GM18867 (cell line): ENCODE measurements around the gene PMM1.
A peak's percentile ranks its signal among the peaks of the same experiment; 100 is the strongest.
"Not testable (repeated sequence)": the region's sequence is repeated elsewhere in the genome, so short reads cannot be mapped to it uniquely, and the experiment has no call there.

Experiments
- ATAC-seq: cut with Tn5 transposase; IDR thresholded peaks from one replicate; pipeline ENCODE4 v1.9.1; 2021; ENCODE audit warnings: mild to moderate bottlenecking, moderate library complexity; ENCODE audit not compliant: unreplicated experiment

The PMM1 gene

DNA sequence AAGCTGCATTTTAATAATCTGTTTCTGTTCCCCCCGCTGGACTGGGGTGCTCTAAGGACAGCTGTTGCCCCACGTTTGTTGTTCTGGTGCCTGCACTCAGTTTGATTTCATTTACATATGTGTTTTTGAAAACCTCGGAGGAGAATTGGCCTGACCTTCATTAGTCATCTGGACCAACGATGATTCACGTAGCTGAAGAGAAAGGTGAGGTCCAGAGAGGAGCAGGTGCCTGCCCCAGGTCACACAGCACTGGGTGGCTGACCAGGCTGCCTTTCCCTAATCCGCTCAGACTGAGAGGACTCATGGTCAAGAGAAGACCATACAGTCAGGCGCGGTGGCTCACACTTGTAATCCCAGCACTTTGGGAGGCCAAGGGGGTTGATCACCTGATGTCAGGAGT is 25.1 kb downstream of the PMM1 start:
- ATAC-seq, result no peak

DNA sequence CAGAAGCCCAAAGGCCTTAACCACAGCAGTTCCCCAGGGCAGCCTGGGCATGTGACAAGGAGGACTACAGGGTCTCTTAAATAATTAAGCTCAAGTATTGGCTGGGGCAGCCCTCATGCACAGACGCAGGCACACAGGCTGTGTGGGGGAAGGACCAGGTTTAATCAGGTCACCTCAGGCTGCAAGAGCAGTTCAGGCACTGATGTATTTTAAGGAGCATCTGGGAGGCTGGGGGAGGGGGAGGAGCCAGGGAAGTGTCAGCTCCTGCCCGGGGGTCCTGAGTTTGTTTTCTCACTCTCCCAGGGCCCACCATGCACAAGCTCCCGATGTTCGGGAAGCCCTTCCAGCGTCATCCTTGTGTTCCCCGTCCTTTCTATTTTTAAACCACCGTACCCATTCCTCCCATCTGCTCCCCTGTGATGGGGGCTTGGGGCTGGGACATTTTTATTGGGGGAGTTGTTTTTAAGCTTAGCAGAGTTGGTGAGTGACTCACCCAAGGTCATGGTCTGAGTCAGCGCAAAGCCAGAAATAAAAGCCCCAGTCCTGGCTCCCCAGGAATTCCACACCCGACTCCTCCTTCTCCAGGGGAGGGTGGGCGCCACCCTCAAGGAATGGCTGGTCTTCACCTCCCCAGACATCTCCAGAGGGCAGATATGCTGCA is 26.5 kb downstream of the PMM1 start:
- ATAC-seq, result no peak

DNA sequence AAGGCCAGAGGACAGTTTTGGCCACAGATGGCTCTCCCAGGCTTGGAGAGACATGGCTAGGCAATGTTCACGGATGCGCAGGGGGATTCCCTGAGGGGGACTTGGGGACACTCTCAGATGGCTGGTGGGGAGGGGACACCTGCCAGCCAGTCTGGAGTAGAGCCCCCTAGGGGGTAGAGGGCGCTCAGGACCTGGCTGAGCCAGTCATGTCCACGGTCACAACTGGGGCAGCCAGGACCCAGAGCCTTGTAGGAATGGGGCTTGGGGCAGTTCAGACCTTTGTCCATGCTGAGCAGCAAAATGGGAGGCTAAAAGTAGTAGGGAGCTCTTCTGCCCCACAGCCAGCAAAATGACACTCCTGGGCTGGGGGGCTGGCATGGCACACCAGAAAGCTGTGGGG is 27.2 kb downstream of the PMM1 start:
- no peak for ATAC-seq

DNA sequence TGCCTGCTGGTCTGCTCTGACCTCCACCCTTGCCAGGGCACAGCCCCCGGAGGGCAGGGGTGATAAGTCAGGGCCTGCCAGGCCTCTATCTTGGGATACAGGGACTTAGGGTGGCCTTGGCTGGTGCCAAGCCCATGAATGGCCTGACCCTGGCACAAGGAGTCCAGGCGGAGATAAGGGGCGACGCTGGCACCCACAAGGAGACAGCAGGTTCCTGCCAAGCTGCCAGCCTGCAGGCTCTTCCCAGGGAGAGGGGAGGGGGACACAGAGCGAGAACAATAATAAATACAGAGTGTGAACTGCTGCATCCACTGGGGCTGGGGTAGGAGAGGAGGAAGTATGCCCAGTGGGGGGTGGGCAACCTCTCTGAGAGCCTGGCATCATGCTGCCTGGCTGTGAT is 27.9 kb downstream of the PMM1 start:
- no peak for ATAC-seq

DNA sequence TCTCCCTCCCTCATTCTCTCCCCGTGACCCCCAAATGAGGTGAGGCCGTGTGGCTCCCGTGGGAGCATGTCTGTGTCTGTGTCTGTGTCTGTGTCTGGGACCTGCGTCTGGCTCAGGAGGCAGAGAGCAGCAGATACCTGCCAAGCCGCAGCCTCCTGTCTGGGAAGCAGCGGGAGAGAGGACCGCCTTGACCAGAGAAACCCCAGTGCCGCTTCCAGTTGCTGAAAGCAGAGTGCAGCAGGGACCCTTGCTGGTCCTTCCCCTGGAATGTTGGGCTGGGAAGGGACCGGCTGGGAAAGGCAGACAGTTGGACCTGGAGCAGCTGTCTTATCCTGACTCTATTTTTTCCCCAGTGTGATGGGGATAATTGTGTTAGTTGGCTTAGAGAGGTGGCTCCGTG is 28.3 kb downstream of the PMM1 start:
- ATAC-seq, result no peak

DNA sequence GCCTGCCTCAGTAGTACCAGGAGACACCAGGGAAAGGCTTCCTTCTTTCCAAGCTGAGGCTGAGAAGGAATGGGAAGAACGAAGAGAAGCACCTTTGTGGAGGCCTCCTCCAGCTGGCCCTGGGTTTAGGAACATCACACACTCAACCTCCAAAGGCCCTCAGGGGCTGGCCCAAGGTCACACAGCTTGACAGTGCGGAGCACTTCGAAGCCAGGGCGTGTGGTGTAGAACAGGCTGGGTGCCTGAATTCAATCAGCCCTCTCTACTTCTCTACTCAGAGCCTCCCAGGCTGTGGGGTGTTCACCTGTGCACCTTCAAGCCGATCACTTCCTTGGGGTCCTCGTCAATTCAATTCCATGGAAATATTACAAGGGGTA is 29.6 kb downstream of the PMM1 start:
- no peak for ATAC-seq

DNA sequence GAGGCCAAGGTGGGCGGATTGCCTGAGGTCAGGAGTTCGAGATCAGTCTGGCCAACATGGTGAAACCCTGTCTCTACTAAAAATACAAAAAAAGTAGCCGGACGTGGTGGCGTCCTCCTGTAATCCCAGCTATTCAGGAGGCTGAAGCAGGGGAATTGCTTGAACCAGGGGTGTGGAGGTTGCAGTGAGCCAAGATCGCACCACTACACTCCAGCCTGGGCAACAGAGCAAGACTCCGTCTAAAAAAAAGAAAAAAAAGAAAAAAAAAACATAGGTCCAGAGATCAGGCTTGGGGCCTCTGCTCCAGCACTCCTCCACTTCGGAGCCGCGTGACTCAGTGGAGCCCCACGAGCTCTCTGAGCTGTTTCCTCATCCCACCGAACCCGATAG is 31.4 kb downstream of the PMM1 start:
- not testable (repeated sequence) for ATAC-seq

DNA sequence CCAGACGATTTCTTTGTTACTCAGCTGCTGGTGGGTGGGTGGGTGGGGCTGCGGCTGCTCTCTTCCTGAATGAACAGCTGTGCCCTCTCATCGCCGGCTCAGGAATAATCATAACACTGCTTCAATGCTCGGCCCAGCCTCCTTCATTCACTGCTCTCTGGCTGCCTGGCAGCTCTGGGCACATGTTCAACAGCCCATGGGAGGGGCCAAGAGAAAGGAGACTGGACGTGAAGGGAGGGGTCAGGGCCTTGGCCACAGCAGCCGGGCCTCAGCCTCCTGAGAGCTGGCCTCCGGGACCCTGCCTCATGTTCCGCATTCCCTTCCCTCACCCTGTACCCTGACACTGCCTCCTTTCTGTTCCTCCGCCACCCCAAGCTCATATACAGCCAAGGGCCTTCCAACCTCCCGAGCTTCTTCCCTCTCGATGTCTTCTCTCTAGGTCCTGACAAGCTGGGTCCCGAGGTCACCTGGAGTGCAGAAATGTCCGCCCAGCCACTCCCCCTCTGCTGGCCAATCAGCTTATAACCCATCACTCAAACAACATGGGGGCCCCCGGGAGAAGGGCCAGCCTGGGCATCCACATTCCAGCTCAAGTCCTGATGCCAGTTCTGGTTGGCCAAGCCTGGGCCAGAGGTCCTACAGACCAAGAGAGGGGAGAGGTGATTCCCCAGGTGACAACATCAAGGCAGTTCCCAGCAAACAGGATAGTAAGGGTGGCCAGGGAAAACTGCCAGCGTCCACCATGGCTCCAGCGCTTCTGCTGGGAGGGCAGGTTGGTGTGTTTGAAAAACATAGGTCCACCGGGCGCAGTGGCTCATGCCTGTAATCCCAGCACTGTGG is 32.0 kb downstream of the PMM1 start:
- ATAC-seq, result no peak

DNA sequence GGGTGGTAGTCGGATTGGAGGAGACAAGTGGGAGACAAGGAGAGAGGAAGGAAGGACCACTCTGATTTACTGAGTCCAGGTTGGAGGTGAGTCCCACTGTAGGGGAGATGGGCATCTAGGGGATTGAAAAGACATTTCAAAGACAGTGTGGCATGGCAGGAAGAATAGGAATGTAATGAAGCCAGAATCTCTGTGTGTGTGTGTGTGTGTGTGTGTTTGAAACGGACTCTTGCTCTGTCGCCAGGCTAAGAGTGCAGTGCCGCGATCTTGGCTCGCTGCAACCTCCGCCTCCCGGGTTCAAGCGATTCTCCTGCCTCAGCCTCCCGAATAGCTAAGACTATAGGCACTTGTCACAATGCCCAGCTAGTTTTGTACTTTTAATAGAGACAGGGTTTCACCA is 33.1 kb downstream of the PMM1 start:
- no peak for ATAC-seq

DNA sequence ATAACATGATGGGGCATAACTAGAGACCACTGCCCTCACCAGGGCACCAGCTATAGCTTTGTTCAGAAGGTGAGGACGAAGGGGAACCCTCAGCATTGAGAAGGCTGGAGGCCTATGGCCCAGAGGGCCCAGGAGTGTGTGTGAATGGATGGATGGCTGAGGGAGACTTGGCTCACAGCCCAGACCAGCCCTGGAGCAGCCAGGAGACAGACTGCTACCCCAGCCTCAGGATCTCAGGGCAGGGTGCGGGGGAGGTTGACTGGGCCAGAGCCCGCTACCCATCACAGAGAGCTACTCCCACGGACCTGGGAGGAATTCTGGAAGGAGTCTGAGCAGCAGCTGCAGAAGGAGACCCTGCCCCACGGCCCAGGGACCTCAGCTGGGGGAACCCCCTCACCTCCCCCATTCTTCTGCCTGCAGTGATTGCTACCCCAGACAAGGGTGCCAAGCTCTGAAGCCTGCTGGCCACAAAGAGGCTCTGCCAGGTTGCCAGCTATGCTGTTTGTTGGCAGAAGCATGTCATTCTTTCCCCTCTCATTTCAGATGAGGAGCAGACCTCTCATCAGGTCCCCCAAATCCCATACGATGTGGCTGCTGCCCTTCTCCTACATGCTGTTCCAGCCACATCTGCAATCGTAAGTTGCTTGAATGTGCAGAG is 34.2 kb downstream of the PMM1 start:
- no peak for ATAC-seq

DNA sequence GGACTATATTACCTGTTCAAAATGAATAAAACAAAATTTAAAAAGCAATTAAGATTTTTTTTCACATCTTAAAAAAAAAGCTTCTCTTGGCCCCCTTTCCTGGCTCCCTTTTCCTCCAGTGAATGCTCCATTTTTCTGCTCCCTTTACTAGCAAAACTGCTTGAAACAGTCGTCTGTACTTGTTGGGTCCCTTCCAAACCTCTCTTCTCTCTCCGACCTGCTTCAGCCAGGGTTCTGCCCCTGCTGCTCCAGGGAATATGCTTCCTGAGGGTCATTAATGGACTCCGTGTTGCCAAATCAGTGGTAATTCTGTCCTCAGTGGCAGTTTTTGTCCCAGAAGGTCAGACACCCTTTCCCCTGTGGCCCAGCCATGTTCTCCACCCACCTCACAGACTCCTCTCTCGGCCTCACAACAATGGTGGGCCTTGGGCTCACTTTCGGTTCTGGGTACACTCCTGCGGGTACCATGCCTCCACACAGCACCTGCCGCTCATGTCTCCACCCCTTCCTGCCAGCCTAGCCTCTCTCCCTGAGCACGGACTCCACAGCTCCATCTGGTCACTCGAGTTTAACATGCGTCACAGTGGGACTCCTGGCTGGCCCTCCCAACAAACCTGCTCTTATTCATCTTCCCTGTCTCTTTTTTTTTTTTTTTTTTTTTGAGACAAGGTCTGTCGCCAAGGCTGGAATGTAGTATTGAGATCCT is 37.6 kb downstream of the PMM1 start:
- no peak for ATAC-seq

DNA sequence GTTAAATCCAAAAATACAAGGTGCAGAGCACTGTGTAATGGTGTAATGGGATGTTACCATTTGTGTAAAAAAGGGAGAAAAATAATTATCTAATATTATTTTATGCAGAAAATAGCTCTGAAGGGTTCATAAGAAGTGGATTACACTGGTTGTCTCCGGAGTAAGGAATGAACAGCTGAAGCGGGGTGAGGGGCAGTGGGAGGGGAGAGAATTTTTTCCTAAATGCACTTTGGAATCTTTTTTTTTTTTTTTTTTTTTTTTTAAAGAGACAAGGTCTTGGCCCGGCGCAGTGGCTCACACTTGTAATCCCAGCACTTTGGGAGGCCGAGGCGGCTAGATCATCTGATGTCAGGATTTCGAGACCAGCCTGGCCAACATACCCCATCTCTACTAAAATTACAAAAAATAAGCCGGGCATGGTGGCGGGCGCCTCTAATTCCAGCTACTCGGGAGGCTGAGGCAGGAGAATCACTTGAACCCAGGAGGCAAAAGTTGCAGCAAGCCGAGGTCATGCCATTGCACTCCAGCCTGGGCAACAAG is 38.6 kb downstream of the PMM1 start:
- ATAC-seq, result no peak

DNA sequence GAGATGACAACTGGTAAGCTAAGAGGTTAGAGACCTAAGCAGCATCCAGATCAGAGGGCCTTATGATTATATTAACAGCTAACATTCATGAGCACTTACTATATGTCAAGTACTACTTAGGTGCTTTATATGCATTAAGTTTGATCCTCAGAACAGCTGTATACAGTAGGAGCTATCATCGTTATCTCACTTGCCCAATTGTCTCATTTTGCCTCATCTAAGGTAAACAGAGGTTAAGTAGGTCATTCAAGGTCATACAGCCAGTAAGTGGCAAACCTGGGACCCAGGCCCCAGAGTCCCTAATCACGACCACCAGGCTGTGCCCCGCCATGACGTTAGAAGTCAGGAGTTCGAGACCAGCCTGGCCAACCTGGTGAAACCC is 40.8 kb downstream of the PMM1 start:
- no peak for ATAC-seq

DNA sequence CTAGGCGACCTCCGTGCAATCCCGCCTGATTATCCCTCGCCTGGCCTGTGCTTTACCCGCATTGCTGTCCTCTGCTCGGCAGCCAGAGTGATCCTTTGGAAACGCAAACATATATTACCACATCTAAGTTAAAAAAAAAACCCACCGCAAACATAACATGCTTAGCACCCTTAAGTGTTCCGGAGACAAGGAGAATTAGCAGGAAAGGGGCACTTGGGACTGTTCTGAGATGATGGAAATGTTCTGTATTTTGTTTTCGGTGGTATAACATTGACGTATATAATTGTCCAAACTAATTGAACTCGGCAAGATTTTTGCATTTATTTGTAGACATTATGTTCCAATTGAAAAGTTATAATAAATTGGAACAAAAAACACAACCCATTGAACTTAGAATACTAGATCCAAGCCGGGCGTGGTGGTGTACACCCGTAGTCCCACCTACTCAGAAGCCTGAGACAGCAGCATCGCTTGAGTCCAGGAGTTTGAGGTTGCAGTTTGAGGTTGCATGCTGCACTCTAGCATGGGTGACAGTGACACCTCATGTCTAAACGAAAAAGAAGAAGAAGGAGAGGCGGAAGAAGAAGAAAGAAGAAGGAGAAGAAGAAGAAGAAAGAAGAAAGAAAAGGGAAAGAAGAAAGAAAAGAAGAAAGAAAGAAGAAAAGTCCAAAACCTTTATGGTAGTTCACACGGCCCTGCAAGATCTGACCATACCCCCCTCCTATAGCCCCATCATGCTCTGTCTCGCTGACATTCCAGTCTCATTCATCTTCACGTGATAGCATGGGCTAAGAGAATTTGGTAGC is 44.8 kb downstream of the PMM1 start:
- peak; percentile 15 for ATAC-seq

DNA sequence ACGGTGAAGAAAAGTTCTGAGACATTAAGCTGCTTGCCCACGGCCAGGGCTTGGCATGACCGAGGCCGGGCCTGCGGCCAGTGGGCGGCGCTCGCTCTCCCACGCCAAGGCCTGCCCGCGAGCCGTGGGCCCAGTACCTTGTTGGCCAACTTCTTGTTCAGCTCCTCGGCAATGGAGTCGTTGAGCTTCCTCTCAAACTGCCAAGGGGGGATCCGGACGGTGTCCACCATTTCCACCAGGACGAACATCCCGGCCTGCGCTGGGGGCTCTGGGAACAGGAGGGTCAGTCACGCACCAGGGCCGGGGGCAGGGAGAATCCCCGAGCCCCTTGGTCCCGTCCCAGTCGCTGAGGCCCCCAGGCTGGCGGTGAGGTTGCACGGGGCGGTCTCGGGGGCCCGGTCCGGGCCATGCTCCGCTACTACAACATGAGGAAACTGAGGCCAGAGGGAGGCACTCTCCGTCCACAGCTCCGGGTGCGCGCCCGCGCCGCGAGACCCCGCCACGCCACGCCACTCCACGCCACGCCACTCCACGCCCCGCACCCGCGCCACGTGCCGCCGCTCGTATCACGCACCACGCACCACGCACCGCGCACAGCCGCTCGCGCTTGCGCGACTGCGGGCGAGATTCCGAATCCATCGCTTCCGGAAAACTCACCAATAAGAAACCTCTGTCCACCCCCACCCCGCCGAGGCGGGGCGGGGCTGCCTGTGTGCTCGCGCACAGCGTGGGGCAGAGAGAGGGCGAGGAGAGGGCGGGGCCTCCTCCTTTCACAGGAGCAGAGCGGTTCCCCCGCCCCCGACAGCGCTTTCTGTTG is 45.6 kb downstream of the PMM1 start, which contains the start of gene POLR3H:
POLR3H (minus strand) TSS at position 617 of the 817 bp plus-strand sequence; CDS start at position 248, 369 bp downstream.
- ATAC-seq, result peak; percentile 90

DNA sequence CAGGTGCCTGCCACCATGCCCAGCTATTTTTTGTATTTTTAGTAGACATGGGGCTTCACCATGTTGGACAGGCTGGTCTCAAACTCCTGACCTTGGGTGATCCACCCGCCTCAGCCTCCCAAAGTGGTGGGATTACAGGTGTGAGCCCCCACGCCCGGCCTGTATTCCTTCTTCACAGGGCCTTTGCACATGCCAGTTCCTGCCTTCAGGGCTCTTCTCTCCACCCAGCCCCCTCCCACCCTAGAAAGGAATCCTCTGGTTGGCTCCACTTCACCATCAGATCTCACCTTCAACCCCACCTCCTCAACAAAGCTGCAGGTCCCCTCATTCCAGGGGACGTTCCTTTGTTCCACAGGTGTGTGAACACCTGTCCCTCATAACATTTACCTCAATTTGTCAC is 47.4 kb downstream of the PMM1 start:
- ATAC-seq, result no peak

DNA sequence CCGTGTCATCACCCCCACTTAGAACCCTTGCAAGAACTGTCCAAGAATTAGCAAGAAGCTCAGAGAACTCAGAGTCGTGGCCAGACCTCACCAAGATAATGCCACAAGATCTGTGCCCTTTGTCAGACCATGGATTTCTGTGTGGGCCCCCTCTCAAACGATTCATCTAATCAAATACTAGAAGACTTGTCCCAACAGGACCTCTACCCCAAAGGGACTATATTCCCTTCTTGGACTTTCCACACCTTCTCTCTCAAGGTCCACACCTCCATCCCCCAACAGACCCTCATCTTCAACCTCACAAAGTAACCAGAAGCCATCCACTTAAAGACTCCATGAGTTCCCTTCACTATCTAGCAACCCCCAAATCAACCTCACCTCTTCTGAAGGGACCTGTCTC is 48.2 kb downstream of the PMM1 start:
- ATAC-seq, result no peak

DNA sequence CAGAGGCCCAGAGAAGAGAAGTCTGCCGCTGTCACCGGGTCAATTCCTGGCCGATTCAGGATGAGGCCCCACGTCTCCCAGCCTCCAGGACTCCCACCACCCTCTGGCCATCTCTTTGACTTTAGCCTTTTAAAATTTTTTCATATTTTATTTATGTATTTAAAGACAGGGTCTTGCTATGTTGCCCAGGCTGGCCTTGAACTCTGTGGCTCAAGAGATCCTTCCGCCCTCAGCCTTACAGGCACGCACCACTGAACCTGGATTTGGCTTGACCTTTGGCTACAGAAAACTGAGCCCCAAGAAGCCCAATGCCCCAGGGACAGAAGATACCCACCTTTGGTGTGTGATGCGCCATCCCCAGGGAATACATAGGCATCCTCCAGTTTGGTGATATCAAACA is 49.3 kb downstream of the PMM1 start:
- no peak for ATAC-seq

DNA sequence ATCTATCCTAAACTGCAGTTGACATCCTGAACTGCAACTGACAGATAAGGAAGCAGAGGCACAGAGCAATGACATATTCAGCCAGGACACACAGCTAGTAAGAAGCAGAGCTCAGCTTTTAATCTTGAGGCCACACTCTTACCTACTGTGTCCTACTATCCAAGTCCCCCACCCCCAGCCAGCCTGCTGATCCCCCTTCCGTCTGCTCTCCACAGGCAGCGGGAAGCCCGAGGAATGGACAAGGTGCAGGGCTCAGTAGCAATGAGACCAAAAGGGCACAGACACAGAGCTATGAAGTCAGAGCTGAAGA is 49.7 kb downstream of the PMM1 start:
- no peak for ATAC-seq
